ENCODE measurements around the gene CNPY4.
A peak's percentile ranks its signal among the peaks of the same experiment; 100 is the strongest.

The CNPY4 gene

GRCh38 chr7:100077205-100077604, 42.2 kb upstream of the CNPY4 start:
- no peak for DNase-seq (ENCODE audit: low read depth)
- H3K4me3 ChIP-seq (ENCODE audit: low read length): no peak overlapping the region
- TF ChIP-seq CTCF (conservative IDR thresholded peaks at IDR 0.05; ENCODE audit: low read length): no peak

GRCh38 chr7:100079024-100079560, 40.3 kb upstream of the CNPY4 start:
- no peak for DNase-seq (ENCODE audit: low read depth)
- TF ChIP-seq CTCF (conservative IDR thresholded peaks at IDR 0.05; ENCODE audit: low read length): no peak
- H3K4me3 ChIP-seq (ENCODE audit: low read length): no peak overlapping the region

- DNase-seq (ENCODE audit: low read depth): peak; percentile 8
- no peak for TF ChIP-seq CTCF (conservative IDR thresholded peaks at IDR 0.05; ENCODE audit: low read length)
- peak overlapping the region; percentile 94 for H3K4me3 ChIP-seq (ENCODE audit: low read length)
Measured at GRCh38 chr7:100080907-100081534, 38.4 kb upstream of the CNPY4 start.

- H3K4me3 ChIP-seq (ENCODE audit: low read length): peak within 1 kb of the TSS; percentile 94
- TF ChIP-seq CTCF (conservative IDR thresholded peaks at IDR 0.05; ENCODE audit: low read length): peak; percentile 69
- DNase-seq (ENCODE audit: low read depth): peak; percentile 99
Measured at GRCh38 chr7:100081535-100082102, 37.8 kb upstream of the CNPY4 start, which contains the start of gene ZNF3. TSS of gene ZNF3 (minus strand) at chr7:100081723. CDS start at chr7:100077357, 4,366 bp downstream.

GRCh38 chr7:100082978-100083377, 36.5 kb upstream of the CNPY4 start:
- DNase-seq (ENCODE audit: low read depth): no peak
- H3K4me3 ChIP-seq (ENCODE audit: low read length): no peak overlapping the region

GRCh38 chr7:100085515-100085914, 33.9 kb upstream of the CNPY4 start:
- TF ChIP-seq CTCF (conservative IDR thresholded peaks at IDR 0.05; ENCODE audit: low read length): no peak
- no peak for DNase-seq (ENCODE audit: low read depth)
- no peak overlapping the region for H3K4me3 ChIP-seq (ENCODE audit: low read length)

More at GRCh38 chr7:100082978-100083377, 36.5 kb upstream of the CNPY4 start:
- no peak for TF ChIP-seq CTCF (conservative IDR thresholded peaks at IDR 0.05; ENCODE audit: low read length)
